GM12865 (cell line): ENCODE data around the gene ZNF217.
"Not testable (repeated sequence)": the region's sequence is repeated elsewhere in the genome, so short reads cannot be mapped to it uniquely, and the experiment has no call there.

Source experiments
- DNase-seq: peaks from one replicate; pipeline ENCODE4 v3.0.0; 2010; ENCODE audit warnings: low read depth
- H3K4me3 ChIP-seq: 2 replicates; pipeline ENCODE4 v1.5.1; 2011; ENCODE audit warnings: mild to moderate bottlenecking, low read depth, low read length, control low read depth
- TF ChIP-seq, protein P1 (sequence below): IDR thresholded peaks from 2 replicates; pipeline ENCODE4 v1.5.1; 2011; ENCODE audit warnings: low read length, control low read depth, low read depth, inconsistent platforms; ENCODE audit not compliant: insufficient read depth; ENCODE audit errors: missing control alignments

ZNF217 gene

GRCh38 chr20:53565254-53565653 is 28.4 kb downstream of the ZNF217 start:
- no peak overlapping the region for H3K4me3 ChIP-seq
- TF ChIP-seq, protein P1, sequence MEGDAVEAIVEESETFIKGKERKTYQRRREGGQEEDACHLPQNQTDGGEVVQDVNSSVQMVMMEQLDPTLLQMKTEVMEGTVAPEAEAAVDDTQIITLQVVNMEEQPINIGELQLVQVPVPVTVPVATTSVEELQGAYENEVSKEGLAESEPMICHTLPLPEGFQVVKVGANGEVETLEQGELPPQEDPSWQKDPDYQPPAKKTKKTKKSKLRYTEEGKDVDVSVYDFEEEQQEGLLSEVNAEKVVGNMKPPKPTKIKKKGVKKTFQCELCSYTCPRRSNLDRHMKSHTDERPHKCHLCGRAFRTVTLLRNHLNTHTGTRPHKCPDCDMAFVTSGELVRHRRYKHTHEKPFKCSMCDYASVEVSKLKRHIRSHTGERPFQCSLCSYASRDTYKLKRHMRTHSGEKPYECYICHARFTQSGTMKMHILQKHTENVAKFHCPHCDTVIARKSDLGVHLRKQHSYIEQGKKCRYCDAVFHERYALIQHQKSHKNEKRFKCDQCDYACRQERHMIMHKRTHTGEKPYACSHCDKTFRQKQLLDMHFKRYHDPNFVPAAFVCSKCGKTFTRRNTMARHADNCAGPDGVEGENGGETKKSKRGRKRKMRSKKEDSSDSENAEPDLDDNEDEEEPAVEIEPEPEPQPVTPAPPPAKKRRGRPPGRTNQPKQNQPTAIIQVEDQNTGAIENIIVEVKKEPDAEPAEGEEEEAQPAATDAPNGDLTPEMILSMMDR = no peak
- DNase-seq = no peak

- DNase-seq, H3K4me3 ChIP-seq: not testable (repeated sequence)
Measured at GRCh38 chr20:53562104-53562764, 31.4 kb downstream of the ZNF217 start.

- TF ChIP-seq, protein P1 = no peak
- no peak for DNase-seq
- no peak overlapping the region for H3K4me3 ChIP-seq
Measured at GRCh38 chr20:53561505-53561904, 32.1 kb downstream of the ZNF217 start.

- no peak for DNase-seq
- TF ChIP-seq, protein P1 = no peak
- H3K4me3 ChIP-seq = no peak overlapping the region
Measured at GRCh38 chr20:53559816-53560215, 33.8 kb downstream of the ZNF217 start.

DNA sequence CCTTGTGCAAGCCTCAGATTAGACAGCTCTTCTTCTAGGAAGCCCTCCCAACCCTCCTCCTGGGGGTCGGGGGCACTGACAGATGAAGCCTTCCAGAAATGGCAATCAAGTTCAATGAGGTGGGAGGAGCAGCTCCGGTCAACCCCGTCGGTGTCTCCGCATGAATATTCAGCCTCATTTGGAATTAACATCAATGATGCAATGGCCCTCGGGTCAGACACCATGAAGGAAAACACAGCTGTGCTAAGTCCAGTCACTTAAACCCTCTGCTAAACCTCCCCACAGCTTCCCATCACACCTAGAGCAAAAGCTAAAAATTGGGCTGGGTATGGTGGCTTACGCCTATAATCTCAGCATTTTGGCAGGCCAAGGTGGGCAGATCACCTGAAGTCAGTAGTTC is 36.5 kb downstream of the ZNF217 start:
- TF ChIP-seq, protein P1 = no peak
- H3K4me3 ChIP-seq = no peak overlapping the region

DNA sequence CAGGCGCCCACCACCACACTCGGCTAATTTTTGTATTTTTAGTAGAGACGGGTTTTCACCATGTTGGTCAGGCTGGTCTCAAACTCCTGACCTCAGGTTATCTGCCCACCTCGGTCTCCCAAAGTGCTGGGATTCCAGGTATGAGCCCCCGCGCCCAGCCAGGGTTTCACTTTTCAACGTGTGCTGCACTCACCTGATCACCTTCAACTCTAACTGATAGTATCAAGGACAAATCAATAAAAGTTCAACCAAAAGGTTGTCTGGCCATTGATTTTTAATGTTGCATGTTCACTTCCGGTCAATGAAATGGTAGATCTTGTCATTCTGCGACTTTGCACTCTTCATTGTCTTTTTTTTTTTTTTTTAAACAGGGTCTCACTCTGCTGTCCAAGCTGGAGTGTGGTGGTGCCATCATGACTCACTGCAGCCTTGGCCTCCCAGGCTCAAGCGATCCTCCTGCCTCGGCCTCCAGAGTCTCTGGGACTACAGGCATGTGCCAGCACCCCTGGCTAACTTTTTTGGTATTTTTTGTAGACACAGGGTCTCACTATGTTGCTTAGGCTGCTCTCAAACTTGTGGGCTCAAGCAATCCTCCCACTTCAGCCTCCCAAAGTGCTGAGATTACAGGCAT is 37.3 kb downstream of the ZNF217 start:
- DNase-seq = no peak
- TF ChIP-seq, protein P1 = no peak
- H3K4me3 ChIP-seq = no peak overlapping the region

More for the DNA sequence above, 36.5 kb downstream of the ZNF217 start:
- DNase-seq = no peak

DNA sequence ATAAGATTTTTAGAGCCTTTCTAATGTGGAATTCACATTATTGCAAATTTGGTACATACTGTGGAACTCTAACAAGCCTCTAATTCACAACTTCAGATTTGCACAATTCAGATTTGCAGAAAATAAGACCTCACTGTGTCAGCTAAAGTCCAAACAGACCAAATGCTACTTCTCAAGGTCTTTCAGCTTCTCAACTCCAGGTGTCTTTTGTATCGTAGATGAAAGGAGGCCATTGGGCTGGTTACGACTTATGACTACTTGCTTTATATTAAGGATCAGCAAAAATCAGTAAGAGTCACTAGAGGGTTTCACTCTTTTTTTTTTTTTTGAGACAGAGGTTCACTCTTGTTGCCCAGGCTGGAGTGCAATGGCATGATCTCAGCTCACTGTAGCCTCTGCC is 37.8 kb downstream of the ZNF217 start:
- TF ChIP-seq, protein P1 = no peak
- no peak for DNase-seq

More for the DNA sequence above, 37.8 kb downstream of the ZNF217 start:
- H3K4me3 ChIP-seq = no peak overlapping the region
